DMS79 treated with DMSO at 0.1 percent for 48 hours (cell line): ENCODE results near the gene RABL2A.
"Not testable (repeated sequence)": the region's sequence is repeated elsewhere in the genome, so short reads cannot be mapped to it uniquely, and the experiment has no call there.

ENCODE experiments used
- DNase-seq: peaks from one replicate; lab custom pipeline; 2025; lab: John Stamatoyannopoulos, UW

The RABL2A gene

GRCh38 chr2:113685471-113685870 lies 58.4 kb downstream of the RABL2A start:
- DNase-seq = no peak

- no peak for DNase-seq
These were observed 59.5 kb downstream of the RABL2A start for GRCh38 chr2:113686537-113686936.

DNA sequence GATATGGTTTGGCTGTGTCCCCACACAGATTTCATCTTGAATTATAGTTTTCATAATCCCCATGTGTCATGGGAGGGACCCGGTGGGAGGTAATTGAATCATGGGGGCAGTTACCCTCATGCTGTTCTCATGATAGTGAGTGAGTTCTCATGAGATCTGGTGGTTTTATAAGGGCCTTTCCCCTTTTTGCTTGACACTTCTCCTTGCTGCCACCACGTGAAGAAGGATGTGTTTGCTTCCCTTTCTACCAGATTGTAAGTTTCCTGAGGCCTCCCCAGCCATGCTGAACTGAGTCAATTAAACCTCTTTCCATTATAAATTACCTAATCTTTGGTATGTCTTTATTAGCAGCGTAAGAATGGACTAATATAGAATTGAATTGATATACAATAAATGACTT lies 63.8 kb downstream of the RABL2A start:
- not testable (repeated sequence) for DNase-seq
